A549 (cell line): ENCODE measurements around the gene JOSD2. TPM values are rescaled to one million over a fixed set of nuclear protein-coding genes. Genes with fewer than 3 reads are reported as not detected.

Experiments
- ATAC-seq, 2 experiments: fragments of 200-7000 bp in 1 of 2; fragments of >200 bp in 1 of 2; cut with Nextera tagmentation in 1 of 2; cut with Tn5 transposase in 1 of 2; 3 replicates each; pipeline versions ENCODE4 v1.8.0 to v1.9.1; 2018 to 2020; ENCODE audit warnings: mild to moderate bottlenecking in 1 of 2, moderate library complexity in 1 of 2
- CTCF ChIA-PET: fragments of 300-600 bp; sonication (Branson Sonifier 250); formaldehyde crosslinking; extraction: SDS; loops from one replicate; lab custom pipeline; 2021; ENCODE audit warnings: antibody characterized with exemption, inconsistent platforms; lab: Yijun Ruan, JAX
- POLR2A ChIA-PET: fragments of 350-600 bp; formaldehyde crosslinking; extraction: SDS; loops from one replicate; lab custom pipeline; 2021; ENCODE audit warnings: antibody characterized with exemption, inconsistent platforms; lab: Yijun Ruan, JAX
- DNase-seq, 2 experiments: peaks; one replicate each; pipeline versions ENCODE4 v3.0.0 to v3.0.0-alpha.2; 2011 to 2016; ENCODE audit warnings: low read depth in 1 of 2, low spot score in 1 of 2
- FAIRE-seq: peaks from 2 replicates; lab custom pipeline; 2011; peaks lifted over from hg19 to GRCh38; lab: Jason Lieb, UNC
- H3K27ac ChIP-seq, 2 experiments: fragments of >200 bp; sonication (Bioruptor Twin); formaldehyde crosslinking; 3 replicates each; pipeline ENCODE4 v1.5.1; 2016 to 2017
- H3K4me1 ChIP-seq: fragments of >200 bp; sonication (Bioruptor Twin); formaldehyde crosslinking; 3 replicates; pipeline ENCODE4 v1.6.1; 2016
- H3K4me2 ChIP-seq: fragments of >200 bp; sonication (Bioruptor Twin); formaldehyde crosslinking; 3 replicates; pipeline ENCODE4 v1.6.1; 2016
- H3K4me3 ChIP-seq: fragments of >200 bp; sonication (Bioruptor Twin); formaldehyde crosslinking; 3 replicates; pipeline ENCODE4 v1.5.1; 2016
- H3K9me3 ChIP-seq: fragments of >200 bp; sonication (Bioruptor Twin); formaldehyde crosslinking; 3 replicates; pipeline ENCODE4 v1.6.1; 2016
- BHLHE40 ChIP-seq: IDR thresholded peaks from 2 replicates; pipeline ENCODE4 v1.6.1; 2012; ENCODE audit warnings: low read depth, low read length, inconsistent platforms
- CBX2 ChIP-seq: fragments of 200-600 bp; sonication (generic); IDR thresholded peaks from 2 replicates; pipeline ENCODE4 v1.6.1; 2016; ENCODE audit warnings: low read depth, mild to moderate bottlenecking, borderline replicate concordance
- CBX8 ChIP-seq: fragments of 200-600 bp; sonication (generic); IDR thresholded peaks from 2 replicates; pipeline ENCODE4 v1.6.1; 2016
- CHD2 ChIP-seq: fragments of 150-350 bp; IDR thresholded peaks from 2 replicates; pipeline ENCODE4 v1.6.1; 2014; ENCODE audit warnings: low read length; ENCODE audit not compliant: partially characterized antibody
- CHD4 ChIP-seq: fragments of 200-600 bp; sonication (generic); IDR thresholded peaks from 2 replicates; pipeline ENCODE4 v1.6.1; 2016; ENCODE audit warnings: antibody characterized with exemption, mild to moderate bottlenecking, borderline replicate concordance
- ELK1 ChIP-seq: fragments of 150-350 bp; IDR thresholded peaks from 2 replicates; pipeline ENCODE4 v1.6.1; 2014; ENCODE audit warnings: low read depth, mild to moderate bottlenecking, low read length
- EP300 ChIP-seq, 2 experiments: fragments of >200 bp; sonication (Bioruptor Twin); formaldehyde crosslinking; IDR thresholded peaks; 2 replicates in 1 of 2; 3 replicates in 1 of 2; pipeline ENCODE4 v1.6.1; 2016 to 2017
- FOXS1 ChIP-seq: fragments of 250-450 bp; sonication (Bioruptor Pico); IDR thresholded peaks from 2 replicates; pipeline ENCODE4 v1.5.0; 2020; ENCODE audit warnings: mild to moderate bottlenecking, moderate library complexity
- GATA3 ChIP-seq: IDR thresholded peaks from 2 replicates; pipeline ENCODE4 v1.6.1; 2012; ENCODE audit warnings: borderline replicate concordance
- HES2 ChIP-seq: fragments of >200 bp; sonication (Bioruptor Twin); formaldehyde crosslinking; IDR thresholded peaks from 2 replicates; pipeline ENCODE4 v1.6.1; 2016
- HEYL ChIP-seq: fragments of 250-450 bp; sonication (Bioruptor Pico); IDR thresholded peaks from 2 replicates; pipeline ENCODE4 v1.8.0; 2021; ENCODE audit warnings: mild to moderate bottlenecking, moderate library complexity
- HOXA7 ChIP-seq: fragments of 250-450 bp; sonication (Bioruptor Pico); IDR thresholded peaks from 2 replicates; pipeline ENCODE4 v1.5.0; 2020; ENCODE audit warnings: mild to moderate bottlenecking, moderate library complexity
- JUN ChIP-seq, 2 experiments: fragments of >200 bp; sonication (Bioruptor Twin); formaldehyde crosslinking; IDR thresholded peaks; 2 replicates in 1 of 2; 3 replicates in 1 of 2; pipeline ENCODE4 v1.6.1; 2016 to 2017
- JUNB ChIP-seq: fragments of >200 bp; sonication (Bioruptor Twin); formaldehyde crosslinking; IDR thresholded peaks from 2 replicates; pipeline ENCODE4 v1.6.1; 2016
- KDM5A ChIP-seq: fragments of 200-600 bp; sonication (generic); IDR thresholded peaks from 2 replicates; pipeline ENCODE4 v1.6.1; 2016; ENCODE audit warnings: antibody characterized with exemption, mild to moderate bottlenecking
- MAFK ChIP-seq: fragments of 450-650 bp; IDR thresholded peaks from 2 replicates; pipeline ENCODE4 v1.6.1; 2014; ENCODE audit not compliant: partially characterized antibody
- MAX ChIP-seq: IDR thresholded peaks from 2 replicates; pipeline ENCODE4 v1.6.1; 2012
- MAZ ChIP-seq: fragments of 150-350 bp; IDR thresholded peaks from 2 replicates; pipeline ENCODE4 v1.6.1; 2014; ENCODE audit warnings: antibody characterized with exemption, low read depth, low read length, borderline replicate concordance
- MYC ChIP-seq: IDR thresholded peaks from 2 replicates; pipeline ENCODE4 v1.6.1; 2012; ENCODE audit warnings: mild to moderate bottlenecking, inconsistent platforms, low read length, improper control_type of control experiment, borderline replicate concordance
- NFE2L2 ChIP-seq: fragments of 150-350 bp; conservative IDR thresholded peaks from 2 replicates; pipeline ENCODE4 v1.6.1; 2014; ENCODE audit warnings: low read length
- PBX3 ChIP-seq: IDR thresholded peaks from 2 replicates; pipeline ENCODE4 v1.6.1; 2012
- POLR2AphosphoS2 ChIP-seq: conservative IDR thresholded peaks from 2 replicates; pipeline ENCODE4 v1.6.1; 2012; ENCODE audit warnings: low read length, improper control_type of control experiment, inconsistent platforms
- RAD21 ChIP-seq, 2 experiments: fragments of >200 bp in 1 of 2; sonication (Bioruptor Twin) in 1 of 2; formaldehyde crosslinking in 1 of 2; IDR thresholded peaks in 1 of 2; conservative IDR thresholded peaks in 1 of 2; 2 replicates in 1 of 2; 3 replicates in 1 of 2; pipeline ENCODE4 v1.6.1; 2012 to 2018; ENCODE audit warnings: inconsistent platforms in 1 of 2
- RCOR1 ChIP-seq: fragments of 150-350 bp; IDR thresholded peaks from 2 replicates; pipeline ENCODE4 v1.6.1; 2014; ENCODE audit warnings: antibody characterized with exemption, low read length, low read depth
- SREBF2 ChIP-seq: fragments of 450-650 bp; IDR thresholded peaks from 2 replicates; pipeline ENCODE4 v1.6.1; 2014; ENCODE audit warnings: mild to moderate bottlenecking, moderate library complexity
- WGBS: methylation state at CpG from one replicate; pipeline ENCODE4 v1.1.6; 2017; ENCODE audit errors: missing lambda C conversion rate; 5-methylcytosine and 5-hydroxymethylcytosine counted together
- polyA plus RNA-seq, 4 experiments: library from polyadenylated mRNA; depleted of rRNA in 3 of 4; stranded (reverse); fragments of >200 nt; fragmentation: RNase III in 1 of 4; extraction: RNeasy Plus Mini Kit Qiagen cat#74134 plus additional on column Dnase treatment in 1 of 4; gene quantifications; 2 replicates in 3 of 4; 3 replicates in 1 of 4; pipeline ENCODE4 v1.2.3, GENCODE V29; 2011 to 2017
- TF ChIP-seq, protein P1 (sequence below): fragments of 450-650 bp; IDR thresholded peaks from 2 replicates; pipeline ENCODE4 v1.6.1; 2014; ENCODE audit warnings: antibody characterized with exemption
- TF ChIP-seq, protein P2 (sequence below): fragments of 250-450 bp; sonication (Bioruptor Pico); IDR thresholded peaks from 2 replicates; pipeline ENCODE4 v1.5.0; 2021; ENCODE audit warnings: mild to moderate bottlenecking, moderate library complexity, borderline replicate concordance

The JOSD2 gene
- polyA plus RNA-seq, 2 of the 4 experiments (the other 2 are of a cell fraction): 24.2 to 61.7 TPM

- Histone ChIP-seq H3K4me3 (no peak overlapping the region), H3K27ac (0 out of 6 replicates have a peak overlapping the region, but pooled peaks of 1 of the 2 experiments have one; percentile 34)
- no peak for TF ChIP-seq MYC
- TF ChIP-seq EP300 (IDR thresholded peaks at IDR 0.05): no peak
- TF ChIP-seq POLR2AphosphoS2: no peak
- TF ChIP-seq HES2: no peak
- no peak for TF ChIP-seq MAFK
- TF ChIP-seq PBX3: no peak
- no peak for TF ChIP-seq CBX2
- no peak for TF ChIP-seq JUN (IDR thresholded peaks at IDR 0.05)
- no peak for TF ChIP-seq FOXS1 (CRISPR knock-in tag)
- no peak for TF ChIP-seq RAD21 (conservative IDR thresholded peaks at IDR 0.05 in 1 of 2, IDR thresholded peaks at IDR 0.05 in 1 of 2)
- TF ChIP-seq ELK1: no peak
- TF ChIP-seq BHLHE40: no peak
- TF ChIP-seq MAX: no peak
- no peak for TF ChIP-seq HOXA7 (CRISPR knock-in tag)
- TF ChIP-seq, protein P1, sequence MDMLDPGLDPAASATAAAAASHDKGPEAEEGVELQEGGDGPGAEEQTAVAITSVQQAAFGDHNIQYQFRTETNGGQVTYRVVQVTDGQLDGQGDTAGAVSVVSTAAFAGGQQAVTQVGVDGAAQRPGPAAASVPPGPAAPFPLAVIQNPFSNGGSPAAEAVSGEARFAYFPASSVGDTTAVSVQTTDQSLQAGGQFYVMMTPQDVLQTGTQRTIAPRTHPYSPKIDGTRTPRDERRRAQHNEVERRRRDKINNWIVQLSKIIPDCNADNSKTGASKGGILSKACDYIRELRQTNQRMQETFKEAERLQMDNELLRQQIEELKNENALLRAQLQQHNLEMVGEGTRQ: no peak
- TF ChIP-seq, protein P2, sequence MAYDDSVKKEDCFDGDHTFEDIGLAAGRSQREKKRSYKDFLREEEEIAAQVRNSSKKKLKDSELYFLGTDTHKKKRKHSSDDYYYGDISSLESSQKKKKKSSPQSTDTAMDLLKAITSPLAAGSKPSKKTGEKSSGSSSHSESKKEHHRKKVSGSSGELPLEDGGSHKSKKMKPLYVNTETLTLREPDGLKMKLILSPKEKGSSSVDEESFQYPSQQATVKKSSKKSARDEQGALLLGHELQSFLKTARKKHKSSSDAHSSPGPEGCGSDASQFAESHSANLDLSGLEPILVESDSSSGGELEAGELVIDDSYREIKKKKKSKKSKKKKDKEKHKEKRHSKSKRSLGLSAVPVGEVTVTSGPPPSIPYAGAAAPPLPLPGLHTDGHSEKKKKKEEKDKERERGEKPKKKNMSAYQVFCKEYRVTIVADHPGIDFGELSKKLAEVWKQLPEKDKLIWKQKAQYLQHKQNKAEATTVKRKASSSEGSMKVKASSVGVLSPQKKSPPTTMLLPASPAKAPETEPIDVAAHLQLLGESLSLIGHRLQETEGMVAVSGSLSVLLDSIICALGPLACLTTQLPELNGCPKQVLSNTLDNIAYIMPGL (CRISPR knock-in tag): no peak
- TF ChIP-seq NFE2L2: no peak
- TF ChIP-seq, all 56 proteins: peak for 0
- Histone ChIP-seq H3K9me3 (no peaks in the 10 kb centered on the region), H3K4me1 (peaks cover 19% of the 10 kb centered on the region), H3K4me2 (peak overlapping the region; percentile 60; the same call in 2 of the 3 replicates)
- WGBS: 86% methylated on average over 25 of the region's 25 CpGs
- DNase-seq: no peak
- CTCF ChIA-PET: interaction anchor here (0.8 to 2.5 kb wide), 5 partner anchors 11 to 41 kb away, joined by 3 to 9 read pairs (median 4); no protein-coding TSS in a partner anchor
- POLR2A ChIA-PET: interaction anchor here (1.1 kb wide), 1 partner anchor 9 kb away, joined by 3 read pairs; the partner anchor contains the start of gene JOSD2
- no peak for FAIRE-seq
- peak; percentile 23 to 25; a peak in 5 of 6 replicates for ATAC-seq
Measured at GRCh38 chr19:50501568-50502475, 9.2 kb downstream of the JOSD2 start.

DNA sequence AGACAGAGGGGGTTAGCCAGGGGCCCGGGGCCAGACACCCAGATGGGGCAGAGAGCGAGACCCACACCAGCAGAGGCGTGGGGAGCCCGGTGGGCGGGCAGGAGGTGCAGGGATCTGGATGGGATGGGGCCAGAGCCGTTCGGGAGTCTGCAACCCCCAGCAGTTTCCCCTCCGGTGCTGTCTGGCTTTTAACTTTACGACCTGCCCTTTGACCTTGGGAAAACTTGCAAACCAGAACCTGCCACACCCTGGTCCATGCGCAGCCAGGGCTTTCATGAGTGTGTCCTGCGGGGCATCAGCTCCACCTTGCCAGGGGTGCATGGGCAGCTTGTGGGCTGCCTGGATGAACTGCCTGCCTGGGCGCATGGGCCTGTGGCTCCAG, 9.8 kb downstream of the JOSD2 start:
- WGBS: 47% methylated on average over 12 of the region's 12 CpGs
- Histone ChIP-seq H3K4me1 (peaks cover 19% of the 10 kb centered on the region), H3K4me3 (no peak overlapping the region), H3K4me2 (peak overlapping the region; percentile 60), H3K9me3 (no peaks in the 10 kb centered on the region), H3K27ac (peak overlapping the region in 1 of 2 experiments; percentile 34; a peak in 2 of 6 replicates)
- ChIA-PET POLR2A (no interaction called here), CTCF (interaction anchor here (0.8 to 2.5 kb wide), 5 partner anchors 10 to 40 kb away, joined by 3 to 9 read pairs (median 4); no protein-coding TSS in a partner anchor)
- FAIRE-seq (no peak), ATAC-seq (peak; percentile 49 to 56), DNase-seq (peak in 1 of 2 experiments; percentile 51)
- TF ChIP-seq MAZ (no peak), GATA3 (no peak), BHLHE40 (no peak), CHD4 (no peak), FOXS1 (CRISPR knock-in tag) (no peak), CHD2 (no peak), CBX8 (no peak), EP300 (IDR thresholded peaks at IDR 0.05) (no peak), ELK1 (no peak), KDM5A (no peak), HEYL (CRISPR knock-in tag) (no peak), JUNB (no peak), SREBF2 (no peak), RCOR1 (no peak)
- TF ChIP-seq, protein P2 (CRISPR knock-in tag): no peak
